Measurements from ENCODE around the gene CD177. TPM values are rescaled to one million over a fixed set of nuclear protein-coding genes. Genes with fewer than 3 reads are reported as not detected.

CD177 gene
- total RNA-seq, 2 donors from 2014 or later, result 3.0 to 6.0 TPM

- no peak overlapping the region for H3K27ac ChIP-seq (ENCODE audit: low read depth, low read length)
- no peak overlapping the region for H3K9ac ChIP-seq (ENCODE audit: extremely low read depth, low read length, poor library complexity, severe bottlenecking)
- peak; percentile 58 for DNase-seq
- peaks cover 44% of the 10 kb centered on the region for H3K9me3 ChIP-seq (ENCODE audit: control insufficient read depth, low read length)
- Mint-ChIP-seq H3K9me3 (peaks cover 88% of the 10 kb centered on the region), H3K27me3 (ENCODE audit: insufficient read depth) (peaks cover 3% of the 10 kb centered on the region), H3K36me3 (ENCODE audit: low read depth) (no peaks in the 10 kb centered on the region), H3K4me3 (no peak overlapping the region), H3K27ac (no peak overlapping the region), H3K4me1 (no peaks in the 10 kb centered on the region)
- H3K4me3 ChIP-seq (ENCODE audit: low read length), result no peak overlapping the region
- no peaks in the 10 kb centered on the region for H3K4me1 ChIP-seq (ENCODE audit: control insufficient read depth, insufficient read depth, low read length)
- H3K27me3 ChIP-seq (ENCODE audit: control insufficient read depth, insufficient read depth, low read length, poor library complexity, severe bottlenecking), result no peaks in the 10 kb centered on the region
- no peak for TF ChIP-seq CTCF (conservative IDR thresholded peaks at IDR 0.05)
- WGBS, 2 experiments (ENCODE audit: insufficient coverage in 1 of 2, insufficient read length in 1 of 2), result 92 to 98% methylated on average over 6 to 15 of the region's 15 CpGs
- H3K36me3 ChIP-seq (ENCODE audit: control insufficient read depth, insufficient read depth, low read length), result no peaks in the 10 kb centered on the region
These were observed 37.6 kb upstream of the CD177 start for GRCh38 chr19:43315851-43316250.

- no peaks in the 10 kb centered on the region for H3K27me3 ChIP-seq (ENCODE audit: control insufficient read depth, insufficient read depth, low read length, poor library complexity, severe bottlenecking)
- H3K4me3 Mint-ChIP-seq, result no peak overlapping the region
- H3K36me3 ChIP-seq (ENCODE audit: control insufficient read depth, insufficient read depth, low read length), result no peaks in the 10 kb centered on the region
- peak; percentile 96 for DNase-seq
- no peaks in the 10 kb centered on the region for H3K36me3 Mint-ChIP-seq (ENCODE audit: low read depth)
- H3K27ac Mint-ChIP-seq, result no peak overlapping the region
- no peaks in the 10 kb centered on the region for H3K4me1 Mint-ChIP-seq
- H3K9me3 ChIP-seq (ENCODE audit: control insufficient read depth, low read length), result peaks cover 44% of the 10 kb centered on the region
- no peaks in the 10 kb centered on the region for H3K4me1 ChIP-seq (ENCODE audit: control insufficient read depth, insufficient read depth, low read length)
- peak overlapping the region; percentile 35 for H3K4me3 ChIP-seq (ENCODE audit: low read length)
- peaks cover 3% of the 10 kb centered on the region for H3K27me3 Mint-ChIP-seq (ENCODE audit: insufficient read depth)
- H3K27ac ChIP-seq (ENCODE audit: low read depth, low read length), result no peak overlapping the region
- TF ChIP-seq CTCF (conservative IDR thresholded peaks at IDR 0.05), result peak; percentile 49
- WGBS, 2 experiments (ENCODE audit: insufficient coverage in 1 of 2, insufficient read length in 1 of 2), result 92 to 96% methylated on average over 25 to 27 of the region's 27 CpGs
- H3K9ac ChIP-seq (ENCODE audit: extremely low read depth, low read length, poor library complexity, severe bottlenecking), result no peak overlapping the region
- H3K9me3 Mint-ChIP-seq, result peaks cover 81% of the 10 kb centered on the region
These were observed 36.7 kb upstream of the CD177 start for GRCh38 chr19:43316591-43317319.

GRCh38 chr19:43318203-43318602 is 35.3 kb upstream of the CD177 start:
- H3K4me1 Mint-ChIP-seq, result no peaks in the 10 kb centered on the region
- Histone ChIP-seq H3K4me3 (ENCODE audit: low read length) (no peak overlapping the region), H3K27ac (ENCODE audit: low read depth, low read length) (no peak overlapping the region), H3K27me3 (ENCODE audit: control insufficient read depth, insufficient read depth, low read length, poor library complexity, severe bottlenecking) (no peaks in the 10 kb centered on the region), H3K4me1 (ENCODE audit: control insufficient read depth, insufficient read depth, low read length) (no peaks in the 10 kb centered on the region), H3K36me3 (ENCODE audit: control insufficient read depth, insufficient read depth, low read length) (no peaks in the 10 kb centered on the region), H3K9ac (ENCODE audit: extremely low read depth, low read length, poor library complexity, severe bottlenecking) (no peak overlapping the region), H3K9me3 (ENCODE audit: control insufficient read depth, low read length) (peaks cover 44% of the 10 kb centered on the region)
- H3K9me3 Mint-ChIP-seq, result peaks cover 69% of the 10 kb centered on the region
- TF ChIP-seq CTCF (conservative IDR thresholded peaks at IDR 0.05), result no peak
- H3K36me3 Mint-ChIP-seq (ENCODE audit: low read depth), result no peaks in the 10 kb centered on the region
- 91 to 92% methylated on average over 3 of the region's 3 CpGs for WGBS, 2 experiments (ENCODE audit: insufficient coverage in 1 of 2, insufficient read length in 1 of 2)
- DNase-seq, result no peak
- H3K4me3 Mint-ChIP-seq, result no peak overlapping the region
- H3K27me3 Mint-ChIP-seq (ENCODE audit: insufficient read depth), result peaks cover 3% of the 10 kb centered on the region
- no peak overlapping the region for H3K27ac Mint-ChIP-seq
